Retinal pigment epithelial cell (primary cell): ENCODE measurements around the gene PANX2.

Experiments used
- DNase-seq: peaks from one replicate; pipeline ENCODE4 v3.0.0-alpha.2; 2010; ENCODE audit warnings: low read depth
- H3K4me3 ChIP-seq: 2 replicates; pipeline ENCODE4 v1.5.1; 2011; ENCODE audit warnings: mild to moderate bottlenecking, low read length, control low read depth, moderate library complexity
- CTCF ChIP-seq: conservative IDR thresholded peaks from 2 replicates; pipeline ENCODE4 v1.5.1; 2011; ENCODE audit warnings: low read depth, low read length, control low read depth, inconsistent platforms

Gene PANX2

GRCh38 chr22:50170453-50171318 lies at the start of gene PANX2:
Gene PANX2 (plus strand): TSS chr22:50170731. CDS start chr22:50170731, 0 bp downstream.
- no peak for TF ChIP-seq CTCF
- H3K4me3 ChIP-seq: peak within 1 kb of the TSS; percentile 40
- DNase-seq: no peak

GRCh38 chr22:50121202-50121740 lies 49.3 kb upstream of the PANX2 start:
- no peak for TF ChIP-seq CTCF
- H3K4me3 ChIP-seq: no peak overlapping the region
- DNase-seq: no peak

GRCh38 chr22:50123119-50123518 lies 47.4 kb upstream of the PANX2 start:
- H3K4me3 ChIP-seq: no peak overlapping the region
- no peak for DNase-seq
- TF ChIP-seq CTCF: no peak

- DNase-seq: no peak
- TF ChIP-seq CTCF: no peak
- H3K4me3 ChIP-seq: no peak overlapping the region
Observed at GRCh38 chr22:50125029-50125428, 45.5 kb upstream of the PANX2 start.

- TF ChIP-seq CTCF: no peak
- no peak overlapping the region for H3K4me3 ChIP-seq
- DNase-seq: no peak
Observed at GRCh38 chr22:50129121-50129736, 41.3 kb upstream of the PANX2 start.

GRCh38 chr22:50131894-50132293 lies 38.6 kb upstream of the PANX2 start:
- TF ChIP-seq CTCF: no peak
- no peak overlapping the region for H3K4me3 ChIP-seq
- no peak for DNase-seq

GRCh38 chr22:50134481-50134880 lies 36.0 kb upstream of the PANX2 start:
- H3K4me3 ChIP-seq: no peak overlapping the region
- TF ChIP-seq CTCF: no peak
- no peak for DNase-seq
